ENCODE measurements around the gene APH1A.
"Not testable (repeated sequence)": the region's sequence is repeated elsewhere in the genome, so short reads cannot be mapped to it uniquely, and the experiment has no call there.

Gene APH1A

DNA sequence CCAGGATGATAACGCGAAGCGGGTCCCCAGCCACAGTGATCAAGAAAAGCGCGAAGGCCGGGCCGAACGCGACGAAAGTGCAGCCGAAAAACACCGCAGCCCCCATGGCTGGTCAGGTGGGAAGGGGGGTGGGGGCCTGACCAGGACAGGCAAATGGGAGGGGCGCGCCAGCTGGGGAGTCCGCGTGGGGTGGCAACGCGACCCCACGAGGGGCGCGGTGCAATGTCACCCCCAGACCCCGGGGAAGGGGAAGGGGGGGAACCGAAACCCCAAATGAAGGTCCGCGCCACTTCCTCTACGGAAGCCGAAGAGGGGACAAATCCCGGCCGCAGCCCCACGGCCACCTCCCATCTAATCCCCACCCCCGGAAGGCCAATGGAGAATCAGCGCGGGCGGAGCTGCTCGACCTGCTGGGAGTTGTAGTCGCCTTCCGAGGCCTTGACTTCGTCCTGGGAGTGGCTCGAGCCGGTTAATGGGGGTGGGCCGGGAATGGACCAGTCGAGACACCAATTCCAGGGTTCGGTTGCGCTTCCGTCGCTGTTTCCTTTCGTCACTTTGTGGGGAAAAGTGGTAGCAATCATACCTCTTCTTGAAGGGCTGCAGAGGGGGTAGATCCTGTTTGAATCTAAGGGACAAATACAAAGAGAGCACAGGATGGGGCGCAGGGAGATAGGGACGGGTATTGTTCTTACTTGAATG lies at the start of gene APH1A:
TSS of gene APH1A (minus strand) at position 312 of the 699 bp plus-strand sequence. CDS start at position 106, 206 bp downstream.
- no peak for FAIRE-seq

DNA sequence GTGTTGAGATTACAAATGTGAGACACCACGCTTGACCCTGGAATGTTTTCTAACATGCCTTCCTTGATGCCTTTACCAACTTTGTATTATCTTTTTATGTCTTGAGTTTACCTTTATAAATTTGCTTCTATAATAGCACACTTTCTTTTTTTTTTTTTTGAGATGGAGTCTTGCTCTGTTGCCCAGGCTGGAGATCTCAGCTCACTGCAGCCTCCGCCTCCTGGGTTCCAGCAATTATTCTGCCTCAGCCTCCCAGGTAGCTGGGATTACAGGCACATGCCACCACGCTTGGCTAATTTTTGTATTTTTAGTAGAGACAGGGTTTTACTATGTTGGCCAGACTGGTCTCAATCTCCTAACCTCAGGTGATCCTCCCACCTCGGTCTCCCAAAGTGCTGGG lies 45.9 kb upstream of the APH1A start:
- not testable (repeated sequence) for FAIRE-seq

DNA sequence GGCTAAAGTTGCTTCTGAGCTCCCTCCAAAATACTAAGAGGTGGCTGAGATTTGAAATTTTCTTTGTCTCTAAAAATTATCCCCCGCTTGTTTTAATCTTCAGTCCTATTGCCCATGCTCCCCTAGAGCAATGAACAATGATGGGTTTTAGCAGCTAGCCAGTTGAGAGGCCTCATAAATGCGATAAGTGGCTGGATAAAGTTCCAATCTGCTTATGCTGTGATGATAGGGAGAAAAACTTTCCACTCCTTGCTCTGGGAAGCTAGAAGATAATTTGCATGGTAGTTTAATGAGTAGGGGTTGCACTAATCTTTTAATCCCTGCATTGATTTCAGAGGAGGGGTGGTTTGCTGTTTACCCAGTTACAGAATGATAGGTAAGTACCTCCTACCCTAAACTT lies 42.9 kb upstream of the APH1A start:
- FAIRE-seq, result no peak

DNA sequence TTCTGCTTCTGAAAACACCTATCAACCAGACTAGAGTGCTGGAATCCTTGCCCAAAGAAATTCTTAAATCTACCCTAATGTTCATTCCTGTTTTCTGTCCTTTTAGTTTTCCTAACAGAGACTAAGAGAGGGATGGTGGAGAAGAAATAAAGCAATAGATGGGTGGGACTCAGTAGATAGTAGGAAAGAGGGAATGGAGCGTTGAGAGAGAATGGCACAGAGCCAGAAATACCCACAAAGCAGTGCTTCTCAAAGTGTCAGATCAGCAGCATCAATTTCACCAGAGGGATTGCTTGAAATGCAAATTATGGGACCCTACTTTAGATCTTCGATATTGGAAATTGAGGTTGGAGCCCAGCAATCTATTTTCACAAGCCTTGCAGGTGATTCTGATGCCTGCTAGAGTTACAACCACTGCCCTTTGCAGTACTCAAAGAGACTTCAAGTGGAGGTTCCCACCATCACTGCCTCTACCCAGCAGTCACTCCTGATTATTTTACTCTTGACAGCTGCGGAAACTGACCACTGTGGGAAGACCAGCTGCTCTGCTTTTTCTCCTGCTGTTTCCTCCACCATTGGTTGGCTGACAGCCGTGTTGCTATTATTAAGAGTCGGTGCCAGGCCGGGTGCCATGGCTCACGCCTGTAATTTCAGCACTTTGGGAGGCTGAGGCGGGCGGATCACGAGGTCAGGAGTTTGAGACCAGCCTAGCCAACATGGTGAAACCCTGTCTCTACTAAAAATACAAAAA lies 41.1 kb upstream of the APH1A start:
- FAIRE-seq, result no peak

DNA sequence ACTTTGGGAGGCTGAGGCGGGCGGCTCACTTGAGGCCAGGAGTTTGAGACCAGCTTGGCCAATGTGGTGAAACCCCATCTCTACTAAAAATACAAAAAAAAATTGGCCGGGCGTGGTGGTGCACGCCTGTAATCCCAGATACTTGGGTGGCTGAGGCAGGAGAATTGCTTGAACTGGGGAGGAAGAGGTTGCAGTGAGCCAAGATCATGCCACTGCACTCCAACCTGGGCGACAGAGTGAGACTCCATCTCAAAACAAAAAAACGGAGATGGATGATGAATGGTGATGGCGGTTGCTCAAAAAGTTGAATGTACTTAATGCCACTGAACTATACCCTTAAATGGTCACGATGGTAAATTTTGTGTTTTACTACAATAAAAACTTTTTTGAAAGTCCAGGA lies 39.8 kb upstream of the APH1A start:
- FAIRE-seq, result not testable (repeated sequence)

DNA sequence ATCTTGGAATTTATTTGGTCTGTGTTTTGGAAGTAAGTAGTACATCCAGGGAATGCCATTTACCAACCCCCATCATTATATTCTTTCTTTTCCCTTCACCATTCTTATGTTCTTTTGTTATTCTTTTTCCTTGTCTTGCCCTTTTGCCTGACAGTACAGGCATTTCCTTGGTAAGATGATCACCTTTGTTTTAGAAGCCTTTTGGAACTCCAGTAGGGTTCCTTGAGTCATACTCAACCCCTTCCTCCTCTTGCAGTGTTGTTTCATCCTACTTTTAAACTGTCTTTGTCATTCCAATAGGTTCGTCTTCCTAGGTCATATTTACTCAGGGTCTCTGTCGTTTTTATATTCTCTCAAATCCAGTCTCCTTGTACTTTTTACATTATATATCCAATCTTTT lies 34.1 kb upstream of the APH1A start:
- no peak for FAIRE-seq

DNA sequence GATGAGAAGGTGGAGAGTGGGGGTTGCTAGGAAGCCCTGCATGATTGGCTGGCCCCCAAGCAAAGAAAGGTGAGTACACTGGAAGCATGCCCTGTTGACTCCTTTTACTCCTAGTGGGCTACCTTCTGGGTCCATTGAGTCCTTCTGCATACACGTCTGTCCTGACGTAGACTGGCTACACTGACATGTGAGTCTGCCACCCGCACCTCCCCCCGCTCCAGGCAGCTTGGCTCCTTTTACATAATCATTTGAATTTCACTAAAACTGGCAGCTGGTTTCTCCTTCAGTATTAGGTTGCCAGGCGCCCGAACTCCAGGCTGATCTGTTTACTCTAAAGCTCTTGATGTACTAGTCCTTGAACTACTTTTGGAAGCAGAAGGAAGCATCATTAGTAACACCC lies 33.5 kb upstream of the APH1A start:
- no peak for FAIRE-seq

DNA sequence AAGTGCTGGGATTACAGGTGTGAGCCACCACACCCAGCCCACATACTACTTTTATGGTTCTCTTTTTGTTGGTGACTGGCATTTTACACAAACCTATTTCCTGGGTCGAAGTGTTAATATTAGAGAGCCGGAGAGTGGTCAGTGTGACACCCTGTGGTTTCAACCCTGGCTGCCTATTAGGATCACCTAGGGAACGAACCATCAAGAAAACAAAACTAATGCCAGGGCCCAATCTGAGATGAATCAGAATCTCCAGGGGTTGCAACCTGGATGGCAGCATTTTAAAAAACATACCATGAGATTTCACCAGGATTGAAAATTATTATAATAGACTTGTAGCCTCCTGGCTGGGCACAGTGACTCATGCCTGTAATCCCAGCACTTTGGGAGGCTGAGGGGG lies 30.9 kb upstream of the APH1A start:
- FAIRE-seq, result no peak

DNA sequence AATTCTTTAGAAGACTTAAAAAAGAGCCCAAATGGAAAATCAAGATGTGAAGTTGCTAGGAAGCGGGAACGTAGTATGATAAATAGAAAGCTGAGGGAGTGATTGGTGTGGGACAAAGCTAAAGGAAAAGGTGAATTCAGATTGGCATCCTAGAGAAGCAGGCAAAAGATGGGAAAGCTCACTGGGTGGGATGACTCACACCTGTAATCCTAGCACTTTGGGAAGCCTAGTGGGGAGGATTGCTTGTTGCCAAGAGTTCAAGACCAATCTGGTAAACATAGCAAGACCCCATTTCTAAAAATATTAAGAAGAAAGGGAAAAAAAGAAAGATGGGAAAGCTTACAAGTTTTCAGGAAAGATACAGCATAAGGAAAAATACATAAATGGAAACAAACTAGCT lies 26.7 kb upstream of the APH1A start:
- no peak for FAIRE-seq

DNA sequence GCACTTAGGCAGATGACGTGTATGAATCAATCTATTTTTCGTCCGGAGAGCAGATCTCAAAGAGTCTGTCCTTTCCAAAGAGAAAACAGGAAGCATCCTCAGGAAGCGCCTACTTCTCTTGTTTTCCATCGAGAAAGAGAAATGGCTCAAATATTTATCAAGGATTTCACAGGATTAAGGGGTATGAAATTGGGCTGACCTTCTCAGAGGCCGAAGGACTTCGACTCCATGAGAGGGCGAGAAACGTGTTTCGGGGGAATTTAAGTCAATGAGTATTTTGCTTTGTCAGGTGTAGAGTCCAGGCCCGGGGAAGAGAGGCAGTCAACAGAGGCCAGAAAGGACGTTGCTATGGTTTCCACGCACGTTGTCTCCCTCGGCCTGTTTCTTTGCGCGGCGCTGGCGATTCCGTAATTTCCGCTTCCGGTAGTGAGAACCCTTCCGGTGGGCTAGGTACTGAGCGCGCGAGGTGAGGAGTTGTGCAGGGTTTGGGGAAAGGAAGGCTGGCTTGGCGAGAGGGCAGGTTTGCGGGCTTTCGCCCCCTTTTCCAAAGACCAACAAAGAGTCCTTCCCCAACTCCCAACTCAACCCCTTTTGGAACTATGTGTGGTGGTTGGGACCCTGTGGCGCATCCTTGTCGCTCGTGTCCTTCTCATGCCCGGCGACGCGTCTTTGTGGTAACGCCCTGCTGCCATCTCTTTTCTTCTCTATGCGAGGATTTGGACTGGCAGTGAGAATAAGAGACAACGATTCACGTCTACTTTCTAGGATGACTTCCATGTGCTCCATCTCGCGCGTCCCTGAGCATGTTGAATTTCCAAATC lies 24.8 kb upstream of the APH1A start, which contains the start of gene MRPS21:
TSS of gene MRPS21 (plus strand) at position 429 of the 821 bp plus-strand sequence. CDS start 506 bp downstream, outside the sequence.
- FAIRE-seq, result no peak

DNA sequence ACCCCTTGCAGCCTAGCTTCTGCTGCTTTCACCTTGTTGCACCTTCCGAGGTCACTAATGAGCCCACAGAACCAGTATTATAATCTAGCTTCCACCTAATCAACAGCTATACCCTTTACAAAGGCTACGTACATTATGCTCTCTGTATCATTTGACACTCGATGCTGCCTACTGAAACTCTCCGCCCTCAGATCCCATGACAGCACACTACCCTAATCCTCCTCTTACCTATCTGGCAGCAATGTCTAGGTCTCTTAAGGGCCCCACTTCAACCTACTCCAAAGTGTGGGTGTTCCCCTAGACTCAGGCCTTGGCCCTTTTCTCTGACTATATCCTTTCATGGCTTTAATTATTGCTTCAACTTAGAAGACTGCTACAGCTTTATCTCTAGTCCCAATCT lies 20.0 kb upstream of the APH1A start:
- FAIRE-seq, result no peak

DNA sequence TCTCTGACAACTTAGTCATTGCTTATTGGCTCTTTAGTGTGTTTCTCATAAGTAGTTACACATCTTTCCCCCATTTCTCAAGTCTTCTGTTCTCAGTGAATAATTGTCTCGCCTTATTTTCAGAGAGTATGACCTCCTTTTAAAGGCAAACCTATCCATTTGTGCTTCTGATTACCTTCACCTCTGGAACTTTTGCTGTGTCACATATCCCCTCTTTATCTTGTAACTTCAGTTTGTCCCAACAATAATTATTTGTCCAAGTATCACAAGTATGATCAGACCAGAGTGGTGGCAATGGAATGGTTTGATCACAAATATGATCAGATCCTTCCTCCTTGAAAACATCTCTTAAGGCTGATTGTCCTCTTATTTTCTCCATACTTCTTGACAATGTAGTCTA lies 19.6 kb upstream of the APH1A start:
- no peak for FAIRE-seq

DNA sequence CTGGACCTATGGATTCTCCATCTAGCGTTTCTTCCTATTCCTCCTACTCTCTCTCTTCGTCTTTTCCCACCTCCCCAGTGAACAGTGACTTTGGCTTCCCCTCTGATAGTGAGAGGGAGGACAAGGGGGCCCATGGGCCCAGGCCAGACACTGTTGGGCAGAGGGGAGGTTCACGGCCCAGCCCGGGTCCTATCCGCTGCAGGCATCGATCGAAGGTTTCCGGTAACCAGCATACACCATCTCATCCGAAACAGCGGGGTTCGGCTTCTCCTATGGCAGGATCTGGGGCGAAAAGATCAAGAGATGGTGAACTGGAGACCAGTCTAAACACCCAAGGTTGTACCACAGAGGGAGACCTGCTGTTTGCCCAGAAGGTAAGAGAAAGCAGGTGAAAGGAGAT lies 14.4 kb upstream of the APH1A start:
- FAIRE-seq, result no peak

DNA sequence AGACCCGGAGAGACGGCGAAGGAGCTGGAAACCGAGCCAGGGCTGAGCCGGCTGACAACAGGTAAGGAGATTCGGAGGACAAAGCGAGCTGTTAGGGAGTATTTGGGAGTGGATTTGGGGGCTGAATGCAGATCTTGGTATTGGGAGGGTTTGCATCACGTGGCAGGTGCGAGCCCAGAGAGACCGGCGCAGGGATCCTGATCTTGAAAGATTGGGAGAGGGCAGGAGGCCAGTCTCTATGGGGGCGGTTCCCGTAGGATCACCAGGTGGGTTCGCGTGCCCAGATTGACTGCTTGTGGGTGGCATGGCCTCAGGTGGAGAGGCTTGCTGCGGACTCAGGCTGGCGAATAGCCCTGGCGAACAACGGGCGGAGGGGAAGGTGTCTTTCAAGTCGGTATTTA lies 13.7 kb upstream of the APH1A start:
- FAIRE-seq, result no peak

DNA sequence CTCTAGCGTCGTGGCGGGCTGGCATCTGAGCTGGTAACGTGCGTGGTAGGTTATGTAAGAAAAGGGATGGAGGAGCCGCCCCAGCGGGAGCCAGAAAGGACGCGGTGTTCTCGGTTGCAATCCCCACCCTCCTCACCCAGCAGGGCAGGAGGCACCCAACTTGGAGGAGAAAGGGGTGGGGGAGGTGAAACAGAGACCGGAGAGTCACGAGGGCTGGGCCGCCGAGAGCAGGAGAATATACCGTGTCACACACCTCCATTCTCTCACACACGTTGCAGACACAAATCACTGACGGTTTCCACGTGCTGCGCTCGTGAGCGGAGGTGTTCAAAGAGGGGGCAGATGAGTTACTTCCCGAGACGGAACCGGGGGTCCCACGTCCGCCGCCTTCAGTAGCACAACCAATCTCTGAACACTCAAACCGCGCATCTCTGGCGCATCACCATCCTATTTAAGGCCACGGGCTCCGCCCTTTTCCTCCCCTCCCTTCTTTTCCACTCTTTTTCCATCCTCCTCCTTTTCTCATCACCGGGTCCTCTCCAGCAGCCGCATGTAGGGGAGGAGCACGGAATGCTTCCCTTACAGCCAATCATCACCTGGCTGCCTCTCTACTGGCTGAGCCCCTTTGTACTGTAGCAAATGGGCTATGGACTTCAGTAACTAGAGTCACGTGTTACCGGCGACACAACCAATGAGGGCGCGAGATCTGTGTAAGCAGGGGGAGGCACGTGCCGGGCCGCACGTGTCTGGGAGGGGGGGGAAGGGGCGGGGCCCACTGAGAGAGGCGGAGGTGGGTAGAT lies 13.1 kb upstream of the APH1A start, which contains the start of gene CIART:
TSS of gene CIART (plus strand) at position 797 of the 800 bp plus-strand sequence. CDS start 714 bp downstream, outside the sequence.
- FAIRE-seq, result peak; percentile 100

DNA sequence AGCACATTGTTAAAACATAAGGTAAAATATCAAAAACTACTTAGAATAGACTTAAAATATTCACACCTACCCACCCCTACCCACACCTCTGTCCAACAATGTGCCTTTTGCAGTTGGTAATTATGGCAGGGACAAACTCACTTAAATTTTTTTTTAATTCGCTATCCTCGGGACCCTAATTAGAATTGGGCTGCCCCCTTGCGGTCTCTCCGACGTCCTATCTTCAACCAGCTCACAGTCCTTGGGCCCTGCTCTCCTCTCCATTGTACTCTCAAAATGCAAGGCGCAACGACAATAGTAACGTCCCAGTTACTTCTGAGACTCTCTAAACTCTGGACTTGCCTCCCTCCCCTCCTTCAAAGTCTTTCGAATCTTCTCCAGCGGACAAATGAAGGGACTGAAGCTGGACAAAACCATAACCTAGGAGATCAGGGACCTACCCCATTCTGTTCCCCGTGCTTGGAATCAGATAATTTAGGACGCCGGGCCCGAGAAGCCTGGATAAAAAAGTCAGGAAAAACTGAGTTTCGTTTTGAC lies 12.5 kb upstream of the APH1A start:
- FAIRE-seq, result peak; percentile 47

DNA sequence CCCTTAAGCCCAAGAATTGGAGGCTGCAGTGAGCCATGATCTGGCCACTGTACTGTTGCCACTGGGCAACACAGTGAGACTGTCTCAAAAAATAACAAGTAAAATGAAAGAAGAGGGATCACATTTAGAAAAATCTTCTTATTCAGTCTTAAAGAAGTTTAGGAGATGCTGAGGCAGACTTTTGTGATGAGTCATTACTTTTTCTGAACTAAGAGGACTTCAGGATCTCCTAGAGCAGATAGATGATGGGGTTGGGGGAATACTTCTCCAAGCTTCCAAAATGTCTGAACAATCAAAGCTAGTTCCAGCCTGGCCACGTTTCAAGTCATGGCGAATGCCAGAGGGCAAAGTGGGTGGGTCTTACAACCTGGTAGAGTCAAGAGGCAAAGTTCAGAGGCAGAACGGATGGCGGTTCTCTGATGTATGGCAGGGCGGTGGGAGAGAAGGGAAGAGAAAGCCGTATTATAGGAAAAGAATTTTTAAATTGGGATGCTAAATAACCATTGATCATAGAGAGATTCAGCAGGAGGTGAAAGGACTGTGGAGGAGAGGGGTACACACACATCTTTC lies 11.4 kb upstream of the APH1A start:
- FAIRE-seq, result no peak

DNA sequence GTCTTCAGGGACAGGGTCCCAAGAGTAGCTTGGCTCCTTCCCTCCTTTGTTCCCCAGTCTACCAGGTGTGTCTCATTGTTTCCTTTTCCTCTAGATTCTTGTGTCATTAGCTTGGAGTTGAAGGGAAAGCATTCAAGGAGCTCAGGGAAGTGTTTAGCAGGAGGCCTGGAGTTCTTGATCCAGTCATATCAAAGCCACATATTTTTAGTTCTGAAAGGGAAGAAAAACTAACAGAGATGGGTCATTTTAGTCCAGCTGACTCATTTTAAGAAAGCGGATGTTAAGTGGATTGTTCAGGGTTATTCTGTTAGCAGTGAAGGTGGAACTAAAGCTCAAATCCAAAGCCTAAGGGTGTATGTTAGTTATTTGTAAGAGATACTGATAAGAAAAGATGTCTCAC lies 4.5 kb upstream of the APH1A start:
- FAIRE-seq, result no peak

DNA sequence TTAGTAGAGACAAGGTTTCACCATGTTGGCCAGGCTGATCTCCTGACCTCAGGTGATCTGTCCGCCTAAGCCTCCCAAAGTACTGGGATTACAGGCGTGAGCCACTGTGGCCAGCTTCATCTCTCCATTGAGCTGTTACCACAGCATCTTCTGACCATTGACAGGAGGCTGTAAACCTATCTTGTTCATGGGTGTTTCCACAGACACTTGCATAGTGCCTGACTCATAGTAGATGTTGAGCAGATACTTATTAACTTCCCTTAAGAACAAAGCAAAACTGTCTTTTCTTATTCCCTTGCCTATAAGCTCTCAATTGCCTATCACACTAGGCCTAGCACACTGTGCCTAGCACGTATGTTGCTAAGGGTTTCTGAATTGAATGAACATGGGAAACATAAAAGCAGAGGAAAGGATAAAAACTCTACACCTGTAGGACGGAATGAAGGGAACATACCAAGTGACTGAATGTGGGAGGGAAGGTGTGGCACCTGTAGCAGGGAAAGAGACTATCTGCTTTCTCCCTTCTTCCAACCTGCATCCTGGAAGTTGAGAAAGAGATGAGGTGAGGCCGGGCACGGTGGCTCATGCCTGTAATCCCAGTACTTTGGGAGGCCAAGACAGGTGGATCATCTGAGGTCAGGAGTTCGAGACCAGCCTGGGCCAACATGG lies 2.6 kb upstream of the APH1A start:
- FAIRE-seq, result no peak

DNA sequence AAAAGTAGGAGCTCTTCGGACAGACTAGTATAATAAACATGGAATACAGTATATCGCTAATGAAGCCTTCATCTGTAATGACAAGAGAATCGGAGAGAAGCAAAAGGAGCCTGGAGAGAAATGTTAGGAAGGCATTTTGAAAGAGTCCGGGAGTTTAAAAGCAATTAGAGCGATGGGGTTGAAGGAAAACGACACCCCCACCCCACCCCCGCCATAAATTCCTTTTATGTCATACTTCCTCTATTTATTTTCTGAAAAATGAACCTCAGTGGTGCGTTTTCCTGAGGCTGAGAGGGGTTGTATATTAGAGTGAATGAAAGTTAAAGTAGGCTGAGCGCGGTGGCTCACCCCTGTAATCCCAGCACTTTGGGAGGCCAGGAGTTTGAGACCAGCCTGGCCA lies 635 bp upstream of the APH1A start:
- no peak for FAIRE-seq

DNA sequence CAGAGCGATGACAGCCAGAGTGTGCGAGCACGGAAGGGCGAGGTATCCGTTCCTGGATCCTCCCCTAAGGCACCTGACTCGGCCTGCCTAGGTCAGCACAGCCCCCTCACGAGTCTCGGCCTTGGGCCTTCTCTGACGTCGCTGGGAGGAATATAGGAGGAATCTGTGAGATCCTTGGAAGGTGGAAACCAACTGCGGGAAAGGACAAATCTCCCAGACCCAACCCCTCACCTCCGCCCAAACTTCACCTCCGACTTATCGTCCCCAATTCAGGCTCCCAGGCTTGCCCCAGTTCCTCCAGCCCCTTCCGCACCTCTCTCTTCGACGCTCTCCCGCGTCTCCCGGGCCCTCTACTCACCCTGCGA lies 494 bp downstream of the APH1A start:
- FAIRE-seq, result no peak

Data from islet of Langerhans (tissue), 1 donor.